NCI-H1436 (cell line): ENCODE data around the gene AKAP14.
A peak's percentile ranks its signal among the peaks of the same experiment; 100 is the strongest.
"Not testable (repeated sequence)": the region's sequence is repeated elsewhere in the genome, so short reads cannot be mapped to it uniquely, and the experiment has no call there.

ENCODE experiments used
- DNase-seq: peaks from one replicate; lab custom pipeline; 2025; lab: John Stamatoyannopoulos, UW

The AKAP14 gene

GRCh38 chrX:119895843-119896326 is at the start of gene AKAP14:
TSS of gene AKAP14 (plus strand) at chrX:119895893. CDS start at chrX:119903224, 7,331 bp downstream.
- DNase-seq = peak; percentile 21

DNA sequence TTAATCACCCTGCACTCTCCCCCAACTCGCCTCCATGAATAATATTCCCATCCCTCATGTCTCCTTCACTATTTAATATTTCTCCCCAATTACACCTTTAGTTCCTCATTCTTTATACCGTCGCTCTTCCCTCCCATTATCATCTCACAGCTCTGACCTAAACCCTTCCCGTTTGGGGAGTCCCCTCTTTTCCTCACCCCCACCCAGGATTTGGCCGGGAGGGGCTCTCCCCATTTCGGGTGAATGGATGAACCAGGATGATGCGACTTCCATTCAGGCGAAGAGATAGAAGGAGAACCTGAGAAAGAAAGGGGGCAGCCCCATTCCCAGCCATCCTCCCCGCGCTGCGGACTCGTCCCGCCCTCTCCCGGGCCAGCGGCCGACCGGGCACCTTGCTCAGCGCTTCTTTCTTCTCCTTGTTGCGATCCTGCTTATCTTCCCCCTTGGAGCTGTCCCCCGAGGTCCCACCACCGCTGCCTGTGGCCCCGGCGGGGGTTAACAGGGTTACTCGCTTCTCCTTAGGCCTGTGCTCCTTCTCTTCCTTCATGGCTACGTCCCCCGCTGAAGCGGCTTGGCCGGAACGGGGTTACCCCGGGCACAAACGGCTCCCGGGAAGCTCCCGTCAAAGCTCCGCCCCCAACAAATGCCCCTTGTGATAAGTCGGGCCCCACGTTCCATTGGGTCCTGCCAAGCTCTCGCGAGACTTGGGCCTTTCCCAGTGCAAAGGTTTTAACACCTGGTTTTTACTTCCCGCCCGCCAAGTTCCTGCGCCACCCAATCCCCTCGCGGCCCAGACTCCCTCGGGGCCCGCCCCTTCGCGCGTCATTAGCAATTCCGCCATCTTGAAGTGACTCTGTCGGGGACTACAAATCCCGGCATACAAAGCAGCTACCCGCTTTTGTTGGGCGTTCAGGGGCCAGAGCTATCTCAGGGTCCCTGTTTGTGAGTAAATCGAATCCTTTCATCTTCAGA is 43.0 kb upstream of the AKAP14 start, which contains the start of gene UPF3B:
Gene UPF3B, minus strand, starts transcription at position 582 of the 972 bp plus-strand sequence. Its CDS starts 35 bp downstream, at position 547.
- DNase-seq = peak; percentile 99

GRCh38 chrX:119853444-119853843 is 42.2 kb upstream of the AKAP14 start:
- no peak for DNase-seq

- DNase-seq = no peak
These were observed 25.0 kb upstream of the AKAP14 start for GRCh38 chrX:119870626-119871131.

GRCh38 chrX:119871245-119871598 is 24.5 kb upstream of the AKAP14 start:
- no peak for DNase-seq

GRCh38 chrX:119871599-119872395 is 23.9 kb upstream of the AKAP14 start, which contains the start of the genes NDUFA1 and RNF113A:
TSS of gene NDUFA1 (plus strand) at chrX:119871832. CDS start at chrX:119871912, 80 bp downstream.
TSS of gene RNF113A (minus strand) at chrX:119871733. CDS start at chrX:119871613, 120 bp downstream.
- peak; percentile 86 for DNase-seq

DNA sequence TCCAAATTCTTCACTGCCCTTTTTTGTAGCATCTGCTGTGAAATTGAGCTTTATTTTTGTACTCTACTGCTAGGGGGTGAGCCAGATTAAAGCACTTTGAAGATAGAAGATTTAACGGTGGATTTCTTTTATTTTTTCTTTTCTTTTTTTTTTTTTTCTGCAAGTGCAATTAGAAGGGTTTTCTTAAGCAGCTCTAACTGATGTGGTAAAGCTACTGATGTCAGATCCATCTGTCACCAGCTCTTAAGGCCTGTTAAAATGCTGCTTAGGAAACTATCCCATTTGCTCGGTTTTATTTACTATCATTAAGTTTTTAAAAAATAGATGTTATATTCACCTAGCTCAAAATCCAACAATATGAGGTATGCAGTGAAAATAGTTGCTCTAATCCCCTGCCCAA is 17.0 kb upstream of the AKAP14 start:
- DNase-seq = no peak

DNA sequence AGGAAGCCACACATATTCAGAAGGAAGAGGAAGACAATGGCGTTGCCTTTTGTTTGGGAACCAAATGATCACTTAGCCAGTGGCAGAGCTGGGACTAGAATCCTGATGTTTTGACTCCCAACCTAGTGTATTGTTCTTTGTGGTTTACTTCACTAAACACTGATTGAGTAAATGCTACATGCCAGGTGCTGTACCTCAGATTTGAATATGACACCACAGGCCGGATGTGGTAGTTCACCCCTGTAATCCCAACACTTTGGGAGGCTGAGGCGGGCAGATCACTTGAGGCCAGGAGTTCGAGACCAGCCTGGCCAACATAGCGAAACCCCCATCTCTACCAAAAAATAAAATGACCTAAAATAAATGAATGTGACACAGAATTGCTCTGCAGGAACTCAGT is 15.6 kb upstream of the AKAP14 start:
- no peak for DNase-seq

GRCh38 chrX:119880552-119881437 is 14.9 kb upstream of the AKAP14 start:
- peak; percentile 57 for DNase-seq

DNA sequence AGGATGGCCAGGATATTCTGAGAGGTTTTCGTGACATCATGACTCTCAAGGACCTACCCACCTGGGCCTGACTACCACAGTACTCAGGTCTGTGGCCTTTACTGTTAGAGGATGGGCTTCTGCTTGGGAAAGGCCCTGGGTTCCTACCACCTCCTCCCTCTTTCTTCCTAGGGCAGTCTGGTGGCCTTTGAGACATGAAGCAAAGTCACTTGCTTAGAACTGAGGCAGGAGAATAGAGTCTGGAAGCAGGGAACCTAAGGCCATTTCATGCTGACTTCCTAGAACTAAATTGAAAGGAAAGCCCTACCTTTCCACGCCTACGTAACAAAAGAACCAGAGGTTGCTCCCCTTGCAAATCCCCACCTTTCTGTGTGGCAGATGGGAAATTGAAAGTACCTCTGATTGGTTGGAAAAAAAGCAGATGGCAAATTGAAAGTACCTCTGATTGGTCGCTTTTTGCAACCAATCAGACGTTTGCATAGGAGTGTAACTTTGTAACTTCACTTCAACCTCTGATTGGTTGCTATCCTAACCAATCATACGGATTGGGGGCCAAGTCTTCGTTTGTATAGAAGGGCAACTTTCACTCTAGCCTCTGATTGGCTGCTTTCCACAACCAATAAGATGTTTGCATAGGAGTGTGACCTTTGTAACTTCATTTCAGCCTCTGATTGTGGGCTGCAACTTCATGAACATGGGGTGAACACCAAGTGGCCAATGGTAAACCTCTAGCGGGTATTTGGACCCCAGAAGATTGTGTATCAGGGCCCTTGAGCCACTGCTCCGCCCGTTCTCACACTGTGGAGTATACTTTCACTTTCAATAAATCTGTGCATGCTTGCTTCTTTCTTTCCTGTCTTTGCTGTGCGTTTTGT is 9.9 kb upstream of the AKAP14 start:
- peak; percentile 20 for DNase-seq

DNA sequence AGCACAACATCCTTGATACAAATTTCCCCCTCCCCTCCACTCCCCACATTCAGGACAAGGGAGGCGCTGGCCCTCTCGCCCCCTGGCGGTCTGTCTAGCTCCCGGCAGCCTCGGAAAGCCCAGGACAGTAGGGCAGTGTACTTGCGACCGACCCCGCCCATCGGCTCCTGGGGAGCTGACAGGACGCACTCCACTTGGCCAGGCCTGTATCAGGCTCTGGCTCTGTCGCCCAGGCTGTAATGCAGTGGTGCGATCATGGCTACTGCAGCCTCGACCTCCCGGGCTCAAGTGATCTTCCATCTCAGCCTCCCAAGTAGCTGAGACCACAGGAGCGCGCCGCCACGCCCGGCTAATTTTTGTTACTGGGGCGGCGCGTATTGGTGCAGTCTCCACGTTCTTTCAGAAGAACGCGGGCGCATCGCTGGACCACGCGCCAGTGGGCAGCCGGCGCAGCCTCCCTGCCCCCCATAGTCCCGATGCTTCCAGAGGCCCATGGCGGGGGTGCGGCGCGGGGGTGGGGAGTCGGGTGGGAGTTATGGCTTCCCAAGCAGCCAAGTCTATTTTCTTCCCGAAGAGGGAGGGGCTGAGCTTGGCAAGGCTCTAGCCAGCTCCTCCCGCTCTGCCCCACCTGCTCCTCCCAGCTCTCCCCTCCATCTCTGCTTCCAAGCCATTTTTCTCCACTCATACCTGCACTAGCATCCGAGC is 7.8 kb upstream of the AKAP14 start:
- peak; percentile 72 for DNase-seq

DNA sequence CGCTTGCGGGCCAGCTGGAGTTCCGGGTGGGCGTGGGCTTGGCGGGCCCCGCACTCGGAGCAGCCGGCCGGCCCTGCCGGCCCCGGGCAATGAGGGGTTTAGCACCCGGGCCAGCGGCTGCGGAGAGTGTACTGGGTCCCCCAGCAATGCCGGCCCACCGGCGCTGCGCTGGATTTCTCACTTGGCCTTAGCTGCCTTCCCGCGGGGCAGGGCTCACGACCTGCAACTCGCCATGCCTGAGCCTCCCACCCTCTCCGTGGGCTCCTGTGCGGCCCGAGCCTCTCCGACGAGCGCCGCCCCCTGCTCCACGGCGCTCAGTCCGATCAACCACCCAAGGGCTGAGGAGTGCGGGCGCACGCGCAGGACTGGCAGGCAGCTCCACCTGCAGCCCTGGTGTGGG is 5.1 kb upstream of the AKAP14 start:
- not testable (repeated sequence) for DNase-seq

DNA sequence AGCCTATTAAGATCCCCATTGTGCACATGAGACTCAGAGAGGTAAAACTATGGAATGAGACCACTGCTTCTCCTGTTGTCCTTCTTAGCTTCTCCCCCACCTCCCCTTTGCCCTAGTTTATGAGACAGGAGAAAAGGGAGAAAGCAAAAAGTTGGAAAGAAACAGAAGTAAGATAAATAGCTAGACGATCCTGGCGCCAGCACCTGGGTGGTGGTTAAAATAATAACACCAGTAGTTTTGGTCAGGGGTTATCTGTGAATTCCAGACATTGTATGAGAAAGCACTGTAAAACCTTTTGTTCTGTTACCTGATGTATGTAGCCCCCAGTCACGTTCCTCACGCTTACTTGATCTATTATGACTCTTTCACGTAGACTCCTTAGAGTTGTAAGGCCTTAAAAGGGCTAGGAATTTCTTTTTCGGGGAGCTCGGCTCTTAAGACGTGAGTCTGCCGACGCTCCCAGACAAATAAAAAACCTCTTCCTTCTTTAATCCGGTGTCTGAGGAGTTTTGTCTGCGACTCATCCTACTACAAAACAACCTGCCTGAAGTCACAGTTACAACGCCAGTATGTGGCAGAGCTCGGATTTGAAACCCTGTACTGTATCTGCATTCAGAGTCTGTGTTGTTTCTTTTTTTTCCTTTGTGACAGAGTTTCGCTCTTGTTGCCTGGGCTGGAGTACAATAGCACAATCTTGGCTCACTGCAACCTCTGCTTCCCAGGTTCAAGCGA is 3.6 kb upstream of the AKAP14 start:
- DNase-seq = not testable (repeated sequence)

DNA sequence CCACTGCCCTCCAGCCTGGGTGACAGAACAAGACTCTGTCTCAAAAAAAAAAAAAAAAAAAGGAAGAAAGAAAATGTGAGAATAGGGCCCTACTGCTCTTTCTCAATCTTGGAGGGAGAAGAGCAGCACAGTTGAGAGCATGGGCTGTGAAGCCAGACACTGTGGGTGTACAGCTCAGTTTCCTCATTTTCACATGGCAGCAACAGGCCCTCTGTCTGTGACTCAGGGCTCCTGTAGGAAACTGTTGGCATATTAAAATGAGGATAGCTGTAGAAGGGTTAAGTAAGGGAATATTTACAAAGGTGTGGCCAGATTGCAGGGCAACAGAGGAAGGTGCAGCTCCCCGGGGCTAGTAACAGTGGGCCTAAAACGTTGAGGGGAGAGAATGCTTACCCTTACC is 3.4 kb downstream of the AKAP14 start:
- no peak for DNase-seq

DNA sequence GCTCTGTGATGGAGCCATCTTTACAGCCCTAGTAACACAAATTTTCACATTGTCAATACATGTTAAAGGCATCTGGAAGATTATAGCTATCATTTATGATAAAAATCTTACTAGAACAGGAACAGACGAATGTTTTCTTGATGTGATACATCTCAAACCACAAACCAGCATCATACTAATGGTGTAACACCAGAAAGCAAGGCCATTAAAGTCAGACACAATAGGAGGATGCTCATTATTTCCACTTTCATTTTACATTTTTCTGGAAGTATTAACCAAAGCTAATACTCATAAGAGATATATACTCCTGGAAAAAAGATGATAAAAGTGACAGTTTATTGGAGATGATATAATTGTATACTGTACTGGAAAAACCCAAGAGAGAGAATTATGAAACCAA is 5.3 kb downstream of the AKAP14 start:
- DNase-seq = no peak

GRCh38 chrX:119916310-119916709 is 20.6 kb downstream of the AKAP14 start:
- no peak for DNase-seq

DNA sequence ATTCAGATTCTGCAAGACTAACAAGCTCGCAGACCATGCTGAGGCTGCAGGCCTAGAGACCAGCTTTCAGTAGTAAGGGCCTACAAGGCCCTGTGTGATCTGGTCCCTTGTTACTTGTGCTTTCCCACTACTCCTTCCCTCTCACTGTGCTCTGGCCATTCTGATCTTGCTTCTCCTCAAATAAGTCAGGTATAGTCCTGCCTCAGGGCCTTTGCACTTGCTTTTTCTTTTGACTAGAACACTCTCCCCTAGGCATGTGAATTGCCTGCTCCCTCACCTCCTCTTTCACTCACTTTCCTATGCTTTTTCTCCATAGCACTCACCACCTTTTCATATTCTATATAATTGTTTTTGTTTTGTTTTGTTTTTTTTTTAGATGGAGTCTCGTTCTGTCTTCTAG is 22.2 kb downstream of the AKAP14 start:
- no peak for DNase-seq

DNA sequence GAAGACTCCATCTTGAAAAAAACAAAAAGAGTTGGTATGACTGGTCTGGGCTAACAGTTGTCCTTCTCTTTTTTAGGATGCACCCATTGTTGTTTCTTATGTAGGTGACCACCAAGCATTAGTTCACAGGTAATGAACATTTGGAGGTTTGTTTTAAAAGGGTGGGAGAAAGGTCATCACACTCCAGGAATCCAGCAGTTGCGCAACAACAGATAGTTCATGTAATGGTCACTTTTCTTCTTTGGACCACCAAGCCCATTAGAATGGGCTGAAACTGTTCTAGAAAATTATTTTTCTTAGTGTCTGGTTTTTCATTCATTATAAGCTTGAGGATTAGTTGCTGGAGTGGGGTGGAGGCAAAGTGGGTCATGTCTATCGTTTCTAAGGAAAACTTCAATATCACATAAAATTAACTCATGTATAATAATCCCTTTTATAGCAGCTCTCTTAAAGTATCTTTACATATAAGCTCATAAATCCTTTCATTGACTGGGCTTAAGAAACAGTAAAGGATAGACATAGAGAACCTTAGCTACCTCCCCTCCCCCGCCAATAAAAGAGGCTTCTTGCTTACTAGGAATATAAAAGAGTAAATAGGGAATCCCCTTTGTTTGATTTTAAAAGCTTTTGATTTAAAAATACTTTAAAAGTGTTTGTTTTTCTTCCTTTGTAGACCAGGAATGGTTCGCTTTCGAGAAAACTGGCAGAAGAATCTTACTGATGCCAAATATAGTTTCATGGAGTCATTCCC is 24.3 kb downstream of the AKAP14 start:
- no peak for DNase-seq
